HUES6 (cell line): ENCODE data around the gene ELK4.
A peak's percentile ranks its signal among the peaks of the same experiment; 100 is the strongest.

Experiments used
- H3K27ac ChIP-seq: 2 replicates; pipeline ENCODE4 v1.7.0; 2013; ENCODE audit warnings: low read depth, mild to moderate bottlenecking, low read length, inconsistent platforms
- H3K27me3 ChIP-seq: 2 replicates; pipeline ENCODE4 v1.6.1; 2013; ENCODE audit warnings: low read length; ENCODE audit not compliant: control insufficient read depth, insufficient read depth
- H3K36me3 ChIP-seq: 2 replicates; pipeline ENCODE4 v1.6.1; 2013; ENCODE audit warnings: low read length; ENCODE audit not compliant: control insufficient read depth, insufficient read depth
- H3K4me1 ChIP-seq: 2 replicates; pipeline ENCODE4 v1.6.1; 2013; ENCODE audit warnings: low read length; ENCODE audit not compliant: control insufficient read depth, insufficient read depth
- H3K4me3 ChIP-seq: 2 replicates; pipeline ENCODE4 v1.5.1; 2013; ENCODE audit warnings: low read depth, low read length
- H3K9ac ChIP-seq: one replicate; pipeline ENCODE4 v1.6.1; 2013; ENCODE audit warnings: mild to moderate bottlenecking, low read length
- H3K9me3 ChIP-seq: 2 replicates; pipeline ENCODE4 v1.6.1; 2013; ENCODE audit warnings: low read depth, low read length; ENCODE audit not compliant: control insufficient read depth, insufficient read depth

ELK4 gene

DNA sequence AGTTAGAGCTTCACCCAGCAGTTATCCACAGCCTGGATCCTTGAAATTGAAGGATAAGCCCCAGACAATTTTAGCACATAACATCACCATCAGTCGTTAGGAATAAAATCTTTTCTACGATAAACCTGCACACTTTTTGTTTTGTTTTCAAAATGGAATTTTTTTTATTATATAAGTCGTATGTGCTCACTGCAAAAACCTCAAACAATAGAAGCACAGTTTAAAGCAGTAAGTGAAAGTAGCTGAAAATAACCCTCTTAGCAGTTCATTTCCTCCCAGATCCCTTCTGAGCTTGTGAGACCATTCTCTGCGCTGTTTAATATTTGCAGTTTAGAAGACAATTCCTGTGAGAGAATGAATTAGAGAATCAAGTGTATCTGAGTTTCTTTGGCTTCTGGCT lies 38.3 kb downstream of the ELK4 start:
- no peaks in the 10 kb centered on the region for H3K27me3 ChIP-seq
- H3K4me3 ChIP-seq, result no peak overlapping the region
- H3K4me1 ChIP-seq, result peaks cover 4% of the 10 kb centered on the region; the same call in 1 of the 2 replicates
- H3K9me3 ChIP-seq, result no peaks in the 10 kb centered on the region
- H3K27ac ChIP-seq, result no peak overlapping the region
- peaks cover 7% of the 10 kb centered on the region for H3K36me3 ChIP-seq
- no peak overlapping the region for H3K9ac ChIP-seq

DNA sequence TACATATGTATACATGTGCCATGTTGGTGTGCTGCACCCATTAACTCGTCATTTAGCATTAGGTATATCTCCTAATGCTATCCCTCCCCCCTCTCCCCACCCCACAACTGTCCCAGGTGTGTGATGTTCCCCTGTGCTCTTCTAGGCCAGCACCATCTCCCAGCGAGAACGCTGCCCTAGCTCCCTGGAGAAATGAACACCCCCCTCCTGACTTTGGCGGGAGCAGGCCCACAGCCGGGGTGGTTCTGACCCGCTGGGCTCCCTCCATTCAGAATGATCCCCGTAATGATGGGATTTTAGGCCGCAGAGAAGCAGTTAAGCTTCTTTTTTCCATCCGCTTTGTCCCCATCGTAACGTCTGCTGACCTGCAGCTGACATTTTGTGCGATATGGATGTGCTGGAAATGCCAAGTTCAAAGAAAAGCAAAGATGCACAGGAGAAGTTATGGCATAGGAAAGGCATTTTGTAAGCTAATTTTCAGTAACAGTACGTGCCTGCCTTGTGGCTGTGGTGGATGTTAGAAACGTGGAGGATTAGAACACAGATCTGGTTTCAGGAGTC lies 39.3 kb downstream of the ELK4 start:
- H3K4me3 ChIP-seq, result no peak overlapping the region
- H3K9ac ChIP-seq, result no peak overlapping the region
- H3K36me3 ChIP-seq, result peaks cover 1% of the 10 kb centered on the region
- H3K27me3 ChIP-seq, result no peaks in the 10 kb centered on the region
- H3K4me1 ChIP-seq, result peaks cover 4% of the 10 kb centered on the region; the same call in 1 of the 2 replicates
- H3K27ac ChIP-seq, result no peak overlapping the region
- no peaks in the 10 kb centered on the region for H3K9me3 ChIP-seq

DNA sequence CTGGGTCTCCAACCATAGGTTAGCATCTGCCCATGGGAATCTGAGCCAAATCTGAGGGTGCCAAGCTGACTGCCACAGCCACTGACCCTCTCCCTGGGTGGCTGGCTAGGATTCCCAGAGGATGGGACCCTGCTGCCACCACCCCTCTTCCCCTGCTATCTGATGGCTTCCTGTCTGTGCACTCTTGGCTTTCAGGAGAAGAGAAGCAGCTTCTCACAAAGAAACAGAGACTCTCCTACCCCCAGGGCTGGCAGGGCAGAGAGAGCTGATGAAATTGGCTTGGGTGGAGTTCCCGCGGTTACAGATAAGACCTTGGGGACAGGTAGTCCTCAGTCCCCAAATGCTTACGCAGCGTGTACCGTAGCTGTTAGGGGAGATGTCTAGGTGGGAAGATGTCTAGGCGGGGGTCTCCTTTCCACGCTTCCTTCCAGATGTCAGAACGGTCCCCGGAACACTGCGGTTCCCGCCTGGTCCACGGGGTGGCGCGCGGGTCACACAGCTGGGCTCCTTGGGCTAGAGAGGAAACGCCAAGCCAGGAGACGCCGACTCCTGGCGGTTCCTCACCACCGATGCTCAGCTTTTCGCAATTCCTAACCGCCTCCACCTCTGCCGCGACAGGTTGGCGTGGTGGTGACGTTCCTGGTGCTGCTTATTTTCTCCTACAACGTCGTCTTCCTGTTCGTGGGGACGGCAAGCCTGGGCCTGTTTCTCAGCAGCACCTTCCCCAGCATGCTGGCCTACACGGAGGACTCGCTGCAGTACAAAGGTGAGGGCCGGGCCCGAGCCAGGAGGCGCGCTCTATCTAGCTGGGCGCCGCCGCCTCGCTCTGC lies 40.1 kb downstream of the ELK4 start:
- Histone ChIP-seq H3K36me3 (no peaks in the 10 kb centered on the region), H3K9ac (peak overlapping the region; percentile 15), H3K4me1 (peaks cover 4% of the 10 kb centered on the region; the same call in 1 of the 2 replicates), H3K27ac (no peak overlapping the region), H3K9me3 (no peaks in the 10 kb centered on the region), H3K4me3 (peak overlapping the region; percentile 53), H3K27me3 (no peaks in the 10 kb centered on the region)

DNA sequence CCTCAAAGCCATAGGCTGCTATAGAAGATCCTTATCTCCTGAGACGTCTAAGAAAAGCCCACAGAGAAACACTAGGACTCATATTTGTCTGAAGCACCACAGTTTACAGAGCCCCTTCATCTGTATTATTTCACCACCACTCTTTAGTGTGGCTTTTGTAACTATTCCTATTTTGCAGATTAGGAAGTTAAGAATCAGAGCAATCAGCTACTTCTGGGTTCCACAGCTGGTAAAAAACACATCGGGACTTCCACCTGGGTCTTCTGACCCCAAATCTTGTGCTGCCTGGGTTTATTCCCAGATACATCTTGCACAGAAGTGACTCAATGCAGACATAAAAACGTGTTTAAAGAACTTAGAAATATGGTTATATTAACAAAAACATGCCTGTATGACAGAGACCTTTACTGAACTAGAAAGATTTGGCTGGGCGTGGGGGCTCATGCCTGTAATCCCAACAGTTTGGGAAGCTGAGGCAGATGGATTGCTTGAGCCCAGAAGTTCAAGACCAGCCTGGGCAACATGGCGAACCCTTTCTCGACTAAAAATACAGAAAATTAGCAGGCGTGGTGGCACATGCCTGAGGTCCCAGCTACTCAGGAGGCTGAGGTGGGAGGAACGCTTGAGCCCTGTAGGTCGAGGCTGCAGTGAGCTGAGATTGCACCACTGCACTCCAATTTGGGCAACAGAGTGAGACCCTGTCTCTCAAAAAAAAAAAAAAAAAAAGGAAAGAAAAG lies 40.9 kb downstream of the ELK4 start:
- no peaks in the 10 kb centered on the region for H3K27me3 ChIP-seq
- H3K4me1 ChIP-seq, result peaks cover 4% of the 10 kb centered on the region; the same call in 1 of the 2 replicates
- H3K9ac ChIP-seq, result no peak overlapping the region
- no peaks in the 10 kb centered on the region for H3K9me3 ChIP-seq
- H3K27ac ChIP-seq, result no peak overlapping the region
- H3K4me3 ChIP-seq, result no peak overlapping the region
- H3K36me3 ChIP-seq, result no peaks in the 10 kb centered on the region

DNA sequence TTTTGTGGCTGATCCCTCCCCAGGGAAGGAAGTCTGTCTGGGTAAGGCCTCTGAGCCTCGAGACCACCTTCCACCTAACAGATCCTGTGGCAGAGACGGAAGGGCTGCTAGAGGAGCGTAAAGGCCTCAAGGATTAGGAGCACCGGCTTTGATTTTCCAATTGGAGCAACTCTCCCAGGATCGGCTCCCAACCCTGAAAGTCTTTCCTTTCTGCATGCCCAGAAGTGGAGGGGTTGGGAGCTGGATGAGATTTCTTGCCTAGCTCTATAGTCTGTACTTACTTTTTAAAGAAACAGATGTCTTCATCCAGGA lies 41.4 kb downstream of the ELK4 start:
- H3K9ac ChIP-seq, result no peak overlapping the region
- H3K36me3 ChIP-seq, result no peaks in the 10 kb centered on the region
- H3K4me1 ChIP-seq, result peaks cover 4% of the 10 kb centered on the region; the same call in 1 of the 2 replicates
- no peaks in the 10 kb centered on the region for H3K27me3 ChIP-seq
- no peak overlapping the region for H3K27ac ChIP-seq
- H3K4me3 ChIP-seq, result no peak overlapping the region
- no peaks in the 10 kb centered on the region for H3K9me3 ChIP-seq

- H3K27ac ChIP-seq, result no peak overlapping the region
- no peaks in the 10 kb centered on the region for H3K9me3 ChIP-seq
- H3K4me1 ChIP-seq, result peaks cover 4% of the 10 kb centered on the region; the same call in 1 of the 2 replicates
- no peak overlapping the region for H3K4me3 ChIP-seq
- H3K36me3 ChIP-seq, result no peaks in the 10 kb centered on the region
- H3K9ac ChIP-seq, result no peak overlapping the region
- H3K27me3 ChIP-seq, result no peaks in the 10 kb centered on the region
Measured at GRCh38 chr1:205589618-205590456, 42.0 kb downstream of the ELK4 start.

DNA sequence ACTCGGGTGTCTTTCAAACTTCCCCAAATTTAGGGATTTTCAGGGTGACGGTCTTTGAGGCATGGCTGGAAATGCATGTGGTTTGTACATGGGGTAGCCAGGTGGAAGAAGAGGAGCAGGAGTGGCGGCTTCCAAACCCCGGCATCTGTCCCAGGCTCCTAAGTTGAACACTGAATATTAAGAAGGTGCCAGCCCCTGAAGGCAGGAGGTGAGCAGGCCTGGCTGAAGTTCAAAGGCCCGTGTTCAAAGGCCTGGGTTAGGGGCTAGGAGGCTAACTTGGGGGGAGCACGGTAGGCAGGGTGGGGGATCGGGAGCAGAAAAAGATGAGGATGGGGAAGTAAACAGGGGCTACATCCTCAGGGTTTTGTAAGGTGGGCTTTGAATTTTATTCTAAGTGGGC lies 42.8 kb downstream of the ELK4 start:
- Histone ChIP-seq H3K27ac (no peak overlapping the region), H3K36me3 (no peaks in the 10 kb centered on the region), H3K9me3 (no peaks in the 10 kb centered on the region), H3K27me3 (no peaks in the 10 kb centered on the region), H3K4me1 (peaks cover 4% of the 10 kb centered on the region; the same call in 1 of the 2 replicates), H3K4me3 (no peak overlapping the region), H3K9ac (no peak overlapping the region)

DNA sequence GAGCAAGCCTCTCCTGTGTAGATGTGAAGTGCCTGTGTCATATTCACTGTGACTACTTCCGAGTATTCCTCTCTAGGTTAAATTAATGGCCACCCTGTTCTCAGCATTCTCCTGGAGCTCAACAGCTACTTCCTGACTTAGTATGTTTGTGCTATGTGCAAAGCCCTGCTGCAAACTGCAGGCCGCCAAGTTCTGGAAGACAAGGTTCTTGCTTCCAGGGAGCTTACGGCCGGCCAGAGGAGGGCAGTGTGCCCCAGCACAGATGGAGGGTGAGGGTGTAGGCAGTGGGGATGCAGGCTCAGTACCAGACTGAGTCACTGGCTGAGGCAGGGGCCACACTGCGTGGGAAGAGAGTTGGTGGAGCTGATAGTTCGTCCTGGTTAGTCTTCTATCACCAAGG lies 43.2 kb downstream of the ELK4 start:
- H3K4me1 ChIP-seq, result peaks cover 4% of the 10 kb centered on the region; the same call in 1 of the 2 replicates
- H3K9ac ChIP-seq, result no peak overlapping the region
- no peaks in the 10 kb centered on the region for H3K36me3 ChIP-seq
- no peaks in the 10 kb centered on the region for H3K9me3 ChIP-seq
- no peak overlapping the region for H3K4me3 ChIP-seq
- H3K27me3 ChIP-seq, result no peaks in the 10 kb centered on the region
- H3K27ac ChIP-seq, result no peak overlapping the region

GRCh38 chr1:205587581-205587980 lies 44.2 kb downstream of the ELK4 start:
- no peaks in the 10 kb centered on the region for H3K36me3 ChIP-seq
- no peak overlapping the region for H3K27ac ChIP-seq
- H3K4me3 ChIP-seq, result no peak overlapping the region
- H3K4me1 ChIP-seq, result peaks cover 2% of the 10 kb centered on the region; the same call in 1 of the 2 replicates
- H3K9ac ChIP-seq, result no peak overlapping the region
- no peaks in the 10 kb centered on the region for H3K27me3 ChIP-seq
- H3K9me3 ChIP-seq, result no peaks in the 10 kb centered on the region

- H3K27ac ChIP-seq, result no peak overlapping the region
- H3K9me3 ChIP-seq, result no peaks in the 10 kb centered on the region
- no peak overlapping the region for H3K4me3 ChIP-seq
- no peaks in the 10 kb centered on the region for H3K36me3 ChIP-seq
- H3K4me1 ChIP-seq, result no peaks in the 10 kb centered on the region
- H3K27me3 ChIP-seq, result peaks cover 9% of the 10 kb centered on the region; the same call in 1 of the 2 replicates
- H3K9ac ChIP-seq, result no peak overlapping the region
Measured at GRCh38 chr1:205585835-205586785, 45.7 kb downstream of the ELK4 start.
